Ishikawa (cell line): ENCODE measurements around the gene GOLGA6L24.
"Not testable (repeated sequence)": the region's sequence is repeated elsewhere in the genome, so short reads cannot be mapped to it uniquely, and the experiment has no call there.

ENCODE experiments used
- CREB1 ChIP-seq: IDR thresholded peaks from 2 replicates; pipeline ENCODE4 v1.6.1; 2012; ENCODE audit warnings: low read depth
- EGR1 ChIP-seq: IDR thresholded peaks from 2 replicates; pipeline ENCODE4 v1.6.1; 2012
- EP300 ChIP-seq: IDR thresholded peaks from 2 replicates; pipeline ENCODE4 v1.6.1; 2012; ENCODE audit warnings: borderline replicate concordance
- REST ChIP-seq: IDR thresholded peaks from 2 replicates; pipeline ENCODE4 v1.6.1; 2012; ENCODE audit warnings: low read depth, mild to moderate bottlenecking
- TCF12 ChIP-seq: IDR thresholded peaks from 2 replicates; pipeline ENCODE4 v1.6.1; 2012; ENCODE audit warnings: low read depth
- TEAD4 ChIP-seq: IDR thresholded peaks from 2 replicates; pipeline ENCODE4 v1.6.1; 2012
- YY1 ChIP-seq: IDR thresholded peaks from 2 replicates; pipeline ENCODE4 v1.6.1; 2012; ENCODE audit warnings: low read depth
- TF ChIP-seq, protein P1 (sequence below): IDR thresholded peaks from 2 replicates; pipeline ENCODE4 v1.6.1; 2012

Gene GOLGA6L24

GRCh38 chr15:28357984-28358383, at the start of gene GOLGA6L24:
TSS of gene GOLGA6L24 (minus strand) at chr15:28358084. CDS start at chr15:28358023, 61 bp downstream.
- TF ChIP-seq REST, CREB1: not testable (repeated sequence)
- TF ChIP-seq, protein P1, sequence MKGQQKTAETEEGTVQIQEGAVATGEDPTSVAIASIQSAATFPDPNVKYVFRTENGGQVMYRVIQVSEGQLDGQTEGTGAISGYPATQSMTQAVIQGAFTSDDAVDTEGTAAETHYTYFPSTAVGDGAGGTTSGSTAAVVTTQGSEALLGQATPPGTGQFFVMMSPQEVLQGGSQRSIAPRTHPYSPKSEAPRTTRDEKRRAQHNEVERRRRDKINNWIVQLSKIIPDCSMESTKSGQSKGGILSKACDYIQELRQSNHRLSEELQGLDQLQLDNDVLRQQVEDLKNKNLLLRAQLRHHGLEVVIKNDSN = not testable (repeated sequence)

DNA sequence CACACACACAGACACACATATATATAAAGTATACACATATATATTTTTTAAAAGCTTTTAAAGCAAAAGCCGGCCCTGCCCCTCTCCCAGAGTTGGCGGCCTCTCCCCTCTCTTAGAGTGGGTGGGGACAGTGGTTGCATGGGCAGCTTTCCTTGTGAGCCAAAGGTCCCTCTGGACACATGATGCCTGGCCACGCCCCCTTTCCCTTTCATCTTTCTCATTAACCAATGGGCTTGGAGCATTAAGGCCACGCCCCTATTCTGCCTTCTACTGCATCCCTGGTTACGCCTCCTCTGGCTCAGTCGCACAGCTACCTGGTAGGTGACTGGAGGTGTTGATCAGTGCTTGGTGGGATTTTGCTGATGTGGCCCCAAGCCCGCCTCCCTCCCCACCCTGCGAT, 20.5 kb upstream of the GOLGA6L24 start, which contains the start of gene GOLGA8F:
Gene GOLGA8F, plus strand, starts transcription at position 301 of the 400 bp plus-strand sequence. Its CDS starts 98 bp downstream, at position 399.
- TF ChIP-seq TCF12, CREB1, TEAD4: not testable (repeated sequence)

DNA sequence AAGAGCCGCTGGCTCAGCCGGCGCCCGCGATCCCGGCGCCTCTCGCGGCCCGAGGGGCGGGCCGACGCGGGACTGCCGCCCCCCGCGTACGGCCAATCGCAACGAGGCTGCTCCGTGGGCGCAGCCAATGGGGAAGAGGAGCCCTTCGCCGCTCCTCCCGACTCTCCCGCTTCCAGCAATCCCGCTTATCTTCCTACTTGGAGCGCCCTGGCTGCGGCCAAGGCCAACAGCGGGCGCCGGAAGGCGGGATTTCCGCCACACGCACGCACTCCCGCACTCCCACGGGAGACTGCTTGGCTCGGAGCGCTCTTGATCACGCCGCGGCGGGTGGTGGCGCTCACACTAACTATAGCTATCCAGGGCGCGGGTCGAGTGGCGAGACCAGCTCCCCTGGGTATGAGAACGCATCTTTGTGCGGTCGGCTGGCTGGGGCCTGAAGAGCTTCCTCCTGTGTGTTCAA, 35.7 kb downstream of the GOLGA6L24 start, which contains the start of gene HERC2:
Gene HERC2, minus strand, starts transcription at position 51 of the 460 bp plus-strand sequence. CDS start 746 bp downstream, outside the sequence.
- TF ChIP-seq YY1, EP300, EGR1: not testable (repeated sequence)
